ENCODE measurements around the gene CADM2.

Gene CADM2

DNA sequence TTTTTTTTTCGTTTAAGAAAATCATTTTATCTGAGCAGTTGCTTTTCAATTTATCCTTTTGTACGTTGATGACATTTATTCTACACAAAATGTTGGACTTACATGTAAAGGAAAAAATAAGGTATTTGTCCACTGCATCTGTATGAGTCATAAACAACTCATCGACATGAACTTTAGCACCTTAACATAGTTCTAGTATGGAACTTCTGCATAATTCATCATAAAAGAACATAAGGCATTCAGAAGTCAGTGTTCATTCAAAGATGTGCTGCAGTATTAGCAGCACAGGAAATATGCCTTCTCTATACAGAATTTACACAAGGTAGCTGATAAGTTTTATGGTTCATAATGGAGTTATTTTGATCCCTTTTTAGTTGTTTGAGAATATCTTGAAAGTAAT, 801.6 kb downstream of the CADM2 start:
- H3K9me3 ChIP-seq (ENCODE audit: control insufficient read depth, insufficient read depth, low read depth, low read length) = no peaks in the 10 kb centered on the region
- CTCF ChIA-PET = no interaction called here
- no peaks in the 10 kb centered on the region for H3K36me3 ChIP-seq (ENCODE audit: control insufficient read depth in 2 of 2, insufficient read depth in 1 of 2, low read length in 2 of 2)
- POLR2A ChIA-PET = no interaction called here
- no peak for TF ChIP-seq KLF1 (tag by site-specific recombination; IDR thresholded peaks at IDR 0.05)
- TF ChIP-seq ZBTB10 (tag by site-specific recombination; IDR thresholded peaks at IDR 0.05) = no peak
- TF ChIP-seq SP3 (tag by site-specific recombination; IDR thresholded peaks at IDR 0.05) = no peak
- no peak for TF ChIP-seq ZNF843 (tag by site-specific recombination; IDR thresholded peaks at IDR 0.05)
- TF ChIP-seq ZNF426 (tag by site-specific recombination; IDR thresholded peaks at IDR 0.05) = no peak
- no peak for TF ChIP-seq SP2 (tag by site-specific recombination; IDR thresholded peaks at IDR 0.05)
- TF ChIP-seq ZNF776 (tag by site-specific recombination; IDR thresholded peaks at IDR 0.05; ENCODE audit: borderline replicate concordance) = no peak
- TF ChIP-seq ZNF138 (tag by site-specific recombination; IDR thresholded peaks at IDR 0.05; ENCODE audit: borderline replicate concordance) = no peak
- TF ChIP-seq ZNF292 (tag by site-specific recombination; IDR thresholded peaks at IDR 0.05; ENCODE audit: borderline replicate concordance, low read depth) = no peak
- TF ChIP-seq ZNF830 (tag by site-specific recombination; IDR thresholded peaks at IDR 0.05; ENCODE audit: low read depth) = no peak
- no peak for TF ChIP-seq INSM2 (tag by site-specific recombination; IDR thresholded peaks at IDR 0.05)
- no peak for TF ChIP-seq PRDM1 (tag by site-specific recombination; IDR thresholded peaks at IDR 0.05)
- TF ChIP-seq ZNF560 (tag by site-specific recombination; IDR thresholded peaks at IDR 0.05; ENCODE audit: borderline replicate concordance) = no peak
- TF ChIP-seq ZNF785 (tag by site-specific recombination; IDR thresholded peaks at IDR 0.05) = no peak
- no peak for TF ChIP-seq BCL11B (tag by site-specific recombination; IDR thresholded peaks at IDR 0.05; ENCODE audit: low read depth)
- TF ChIP-seq ZNF221 (tag by site-specific recombination; IDR thresholded peaks at IDR 0.05; ENCODE audit: borderline replicate concordance) = no peak
- TF ChIP-seq ZNF660 (tag by site-specific recombination; IDR thresholded peaks at IDR 0.05) = no peak
- TF ChIP-seq ZBTB17 (tag by site-specific recombination; IDR thresholded peaks at IDR 0.05) = no peak
- TF ChIP-seq OVOL3 (tag by site-specific recombination; IDR thresholded peaks at IDR 0.05) = no peak
- TF ChIP-seq ZNF184 (tag by site-specific recombination; IDR thresholded peaks at IDR 0.05) = no peak
- H3K4me1 ChIP-seq (ENCODE audit: control insufficient read depth, insufficient read depth, low read length) = no peaks in the 10 kb centered on the region
- H3K27ac ChIP-seq (ENCODE audit: extremely low read depth, low read depth, low read length) = no peak overlapping the region
- H3K4me3 ChIP-seq (ENCODE audit: low read depth, low read length) = no peak overlapping the region

DNA sequence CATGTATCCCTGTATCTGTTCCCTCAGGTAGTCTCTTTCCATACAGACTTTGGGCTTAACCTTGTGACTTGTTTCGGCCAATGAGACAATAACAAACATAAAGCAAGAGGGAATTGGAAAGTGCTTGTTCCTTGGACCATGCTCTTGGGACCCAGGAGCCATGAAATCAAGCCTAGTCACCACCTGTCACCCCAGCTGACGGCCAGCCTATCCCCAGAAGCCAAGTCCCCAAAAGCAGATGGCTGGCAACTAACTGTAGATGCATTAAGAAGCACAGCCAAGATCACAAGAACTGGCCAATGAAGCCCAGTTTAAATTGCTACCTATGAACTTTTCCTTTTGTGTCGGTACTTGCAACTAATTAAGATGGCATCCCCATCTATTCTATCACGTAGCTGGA, 822.0 kb downstream of the CADM2 start:
- no peaks in the 10 kb centered on the region for H3K36me3 ChIP-seq (ENCODE audit: control insufficient read depth in 2 of 2, insufficient read depth in 1 of 2, low read length in 2 of 2)
- H3K27ac ChIP-seq (ENCODE audit: extremely low read depth, low read depth, low read length) = no peak overlapping the region
- no peaks in the 10 kb centered on the region for H3K4me1 ChIP-seq (ENCODE audit: control insufficient read depth, insufficient read depth, low read length)
- H3K9me3 ChIP-seq (ENCODE audit: control insufficient read depth, insufficient read depth, low read depth, low read length) = no peaks in the 10 kb centered on the region
- H3K4me3 ChIP-seq (ENCODE audit: low read depth, low read length) = no peak overlapping the region
- CTCF ChIA-PET = no interaction called here
- POLR2A ChIA-PET = no interaction called here
- TF ChIP-seq WT1 (tag by site-specific recombination; IDR thresholded peaks at IDR 0.05) (no peak), KLF1 (tag by site-specific recombination; IDR thresholded peaks at IDR 0.05) (no peak), ZNF184 (tag by site-specific recombination; IDR thresholded peaks at IDR 0.05) (no peak), ZNF660 (tag by site-specific recombination; IDR thresholded peaks at IDR 0.05) (no peak), ZNF629 (tag by site-specific recombination; IDR thresholded peaks at IDR 0.05) (no peak), ZBTB1 (tag by site-specific recombination; IDR thresholded peaks at IDR 0.05) (no peak), ZNF157 (tag by site-specific recombination; IDR thresholded peaks at IDR 0.05) (no peak), HOXA7 (CRISPR knock-in tag; IDR thresholded peaks at IDR 0.05; ENCODE audit: borderline replicate concordance) (no peak), ZNF777 (tag by site-specific recombination; IDR thresholded peaks at IDR 0.05; ENCODE audit: borderline replicate concordance) (no peak), OSR2 (tag by site-specific recombination; IDR thresholded peaks at IDR 0.05) (no peak), ZNF2 (tag by site-specific recombination; IDR thresholded peaks at IDR 0.05) (no peak), ZNF658 (tag by site-specific recombination; IDR thresholded peaks at IDR 0.05) (no peak)
- TF ChIP-seq, protein P1, sequence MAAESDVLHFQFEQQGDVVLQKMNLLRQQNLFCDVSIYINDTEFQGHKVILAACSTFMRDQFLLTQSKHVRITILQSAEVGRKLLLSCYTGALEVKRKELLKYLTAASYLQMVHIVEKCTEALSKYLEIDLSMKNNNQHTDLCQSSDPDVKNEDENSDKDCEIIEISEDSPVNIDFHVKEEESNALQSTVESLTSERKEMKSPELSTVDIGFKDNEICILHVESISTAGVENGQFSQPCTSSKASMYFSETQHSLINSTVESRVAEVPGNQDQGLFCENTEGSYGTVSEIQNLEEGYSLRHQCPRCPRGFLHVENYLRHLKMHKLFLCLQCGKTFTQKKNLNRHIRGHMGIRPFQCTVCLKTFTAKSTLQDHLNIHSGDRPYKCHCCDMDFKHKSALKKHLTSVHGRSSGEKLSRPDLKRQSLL (tag by site-specific recombination; IDR thresholded peaks at IDR 0.05) = no peak
- TF ChIP-seq, protein P2, sequence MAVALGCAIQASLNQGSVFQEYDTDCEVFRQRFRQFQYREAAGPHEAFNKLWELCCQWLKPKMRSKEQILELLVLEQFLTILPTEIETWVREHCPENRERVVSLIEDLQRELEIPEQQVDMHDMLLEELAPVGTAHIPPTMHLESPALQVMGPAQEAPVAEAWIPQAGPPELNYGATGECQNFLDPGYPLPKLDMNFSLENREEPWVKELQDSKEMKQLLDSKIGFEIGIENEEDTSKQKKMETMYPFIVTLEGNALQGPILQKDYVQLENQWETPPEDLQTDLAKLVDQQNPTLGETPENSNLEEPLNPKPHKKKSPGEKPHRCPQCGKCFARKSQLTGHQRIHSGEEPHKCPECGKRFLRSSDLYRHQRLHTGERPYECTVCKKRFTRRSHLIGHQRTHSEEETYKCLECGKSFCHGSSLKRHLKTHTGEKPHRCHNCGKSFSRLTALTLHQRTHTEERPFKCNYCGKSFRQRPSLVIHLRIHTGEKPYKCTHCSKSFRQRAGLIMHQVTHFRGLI (tag by site-specific recombination; IDR thresholded peaks at IDR 0.05) = no peak
